Superior temporal gyrus (tissue), 1 donor: ENCODE results near the gene TBX10.
"Not testable (repeated sequence)": the region's sequence is repeated elsewhere in the genome, so short reads cannot be mapped to it uniquely, and the experiment has no call there.

Experiments
- DNase-seq: peaks from one replicate; pipeline ENCODE4 v3.0.0-alpha.2; 2016; ENCODE audit errors: extremely low spot score

TBX10 gene

GRCh38 chr11:67631411-67631810 lies 8.2 kb downstream of the TBX10 start:
- no peak for DNase-seq

- no peak for DNase-seq
Measured at GRCh38 chr11:67630943-67631331, 8.6 kb downstream of the TBX10 start.

GRCh38 chr11:67630228-67630942 lies 9.2 kb downstream of the TBX10 start:
- DNase-seq, result peak; percentile 89

GRCh38 chr11:67629386-67630227 lies 10.0 kb downstream of the TBX10 start, which contains the start of gene NUDT8:
NUDT8 (minus strand) TSS chr11:67629937; CDS start chr11:67629911, 26 bp downstream.
- DNase-seq, result peak; percentile 79

GRCh38 chr11:67628710-67629385 lies 10.7 kb downstream of the TBX10 start:
- DNase-seq, result no peak

DNA sequence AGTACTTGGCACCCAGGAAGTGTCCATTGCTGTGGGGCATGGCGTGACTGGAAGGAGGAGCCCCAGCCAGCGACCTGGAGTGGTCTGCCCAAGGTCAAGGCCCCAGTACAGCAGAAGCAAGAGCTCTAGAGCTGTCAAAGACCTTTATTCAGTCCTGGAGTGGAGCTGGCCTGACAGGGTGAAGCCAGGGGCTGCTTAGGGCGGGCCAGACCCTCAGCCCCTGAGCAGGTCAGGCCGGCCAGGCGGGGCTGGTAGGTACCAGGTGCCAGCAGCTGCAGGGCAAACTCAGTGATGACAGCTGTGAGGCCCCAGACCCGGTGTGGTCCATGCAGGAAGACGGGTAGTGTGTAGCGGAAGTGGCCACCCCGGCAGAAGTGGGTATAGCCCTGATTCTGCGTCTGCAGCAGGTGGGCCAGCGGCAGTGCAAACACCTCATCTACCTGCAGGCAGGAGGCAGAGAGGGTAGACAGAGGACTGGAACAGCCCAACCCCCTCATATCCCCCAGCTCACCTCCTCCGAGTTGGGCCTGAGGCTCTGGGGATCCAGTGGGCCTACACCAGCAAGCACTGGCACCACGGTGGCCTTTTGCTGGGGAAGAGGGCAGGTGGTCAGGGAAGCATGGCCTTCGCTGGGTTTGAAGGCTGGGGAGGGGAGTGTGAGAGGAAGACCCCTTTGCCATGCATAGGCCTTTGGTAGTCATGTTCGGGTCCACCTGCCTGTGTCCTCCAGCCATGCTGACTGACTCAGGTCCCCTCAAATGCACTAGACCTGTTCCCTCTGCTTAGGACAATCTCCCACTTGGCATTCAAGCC lies 11.5 kb downstream of the TBX10 start:
- no peak for DNase-seq

GRCh38 chr11:67627441-67627811 lies 12.1 kb downstream of the TBX10 start:
- DNase-seq, result no peak

GRCh38 chr11:67626970-67627369 lies 12.6 kb downstream of the TBX10 start:
- DNase-seq, result no peak

DNA sequence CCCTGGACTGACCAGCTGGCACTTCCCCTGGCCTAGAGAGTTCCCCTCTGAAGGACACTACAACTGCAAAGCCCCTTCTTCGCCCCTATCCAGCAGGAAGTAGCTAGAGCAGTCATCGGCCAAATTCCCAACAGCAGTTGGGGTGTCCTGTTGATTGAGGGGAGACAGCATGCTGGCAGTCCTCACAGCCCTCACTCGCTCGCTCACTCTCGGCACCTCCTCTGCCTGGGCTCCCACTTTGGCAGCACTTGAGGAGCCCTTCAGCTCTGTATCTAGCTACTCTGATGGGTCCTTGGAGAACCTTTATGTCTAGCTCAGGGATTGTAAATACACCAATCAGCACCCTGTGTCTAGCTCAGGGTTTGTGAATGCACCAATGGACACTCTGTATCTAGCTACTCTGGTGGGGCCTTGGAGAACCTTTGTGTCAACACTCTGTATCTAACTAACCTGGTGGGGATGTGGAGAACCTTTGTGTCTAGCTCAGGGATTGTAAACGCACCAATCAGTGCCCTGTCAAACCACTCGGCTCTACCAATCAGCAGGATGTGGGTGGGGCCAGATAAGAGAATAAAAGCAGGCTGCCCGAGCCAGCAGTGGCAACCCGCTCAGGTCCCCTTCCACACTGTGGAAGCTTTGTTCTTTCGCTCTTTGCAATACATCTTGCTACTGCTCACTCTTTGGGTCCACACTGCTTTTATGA lies 13.3 kb downstream of the TBX10 start:
- DNase-seq, result not testable (repeated sequence)

DNA sequence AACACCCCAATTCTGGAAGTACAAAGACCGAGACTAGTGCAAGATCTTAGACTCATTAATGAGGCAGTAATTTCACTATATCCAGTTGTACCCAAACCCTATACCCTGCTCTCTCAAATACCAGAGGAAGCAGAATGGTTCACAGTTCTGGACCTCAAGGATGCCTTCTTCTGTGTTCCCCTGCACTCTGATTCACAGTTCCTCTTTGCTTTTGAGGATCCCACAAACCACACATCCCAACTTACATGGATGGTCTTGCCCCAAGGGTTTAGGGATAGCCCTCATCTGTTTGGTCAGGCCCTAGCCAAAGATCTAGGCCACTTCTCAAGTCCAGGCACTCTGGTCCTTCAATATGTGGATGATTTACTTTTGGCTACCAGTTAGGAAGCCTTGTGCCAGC lies 15.8 kb downstream of the TBX10 start:
- DNase-seq, result not testable (repeated sequence)

DNA sequence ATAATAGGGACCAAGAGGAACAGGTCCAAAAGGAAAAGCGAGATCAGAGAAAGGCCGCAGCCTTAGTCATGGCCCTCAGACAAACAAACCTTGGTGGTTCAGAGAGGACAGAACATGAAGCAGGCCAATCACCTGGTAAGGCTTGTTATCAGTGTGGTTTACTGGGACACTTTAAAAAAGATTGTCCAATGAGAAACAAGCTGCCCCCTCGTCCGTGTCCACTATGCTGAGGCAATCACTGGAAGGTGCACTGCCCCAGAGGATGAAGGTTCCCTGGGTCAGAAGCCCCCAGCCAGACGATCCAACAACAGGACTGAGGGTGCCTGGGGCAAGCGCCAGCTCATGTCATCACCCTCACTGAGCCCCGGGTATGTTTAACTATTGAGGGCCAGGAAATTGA lies 16.7 kb downstream of the TBX10 start:
- not testable (repeated sequence) for DNase-seq

DNA sequence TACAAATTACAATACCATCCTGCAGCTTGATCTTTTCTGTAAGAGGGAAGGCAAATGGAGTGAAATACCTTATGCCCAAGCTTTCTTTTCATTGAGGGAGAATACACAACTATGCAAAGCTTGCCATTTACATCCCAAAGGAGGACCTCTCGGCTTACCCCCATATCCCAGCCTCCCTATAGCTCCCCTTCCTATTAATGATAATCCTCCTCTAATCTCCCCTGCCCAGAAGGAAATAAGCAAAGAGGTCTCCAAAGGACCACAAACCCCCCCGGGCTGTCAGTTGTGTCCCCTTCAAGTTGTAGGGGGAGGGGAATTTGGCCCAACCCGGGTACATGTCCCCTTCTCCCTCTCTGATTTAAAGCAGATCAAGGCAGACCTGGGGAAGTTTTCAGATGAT lies 17.6 kb downstream of the TBX10 start:
- DNase-seq, result not testable (repeated sequence)

DNA sequence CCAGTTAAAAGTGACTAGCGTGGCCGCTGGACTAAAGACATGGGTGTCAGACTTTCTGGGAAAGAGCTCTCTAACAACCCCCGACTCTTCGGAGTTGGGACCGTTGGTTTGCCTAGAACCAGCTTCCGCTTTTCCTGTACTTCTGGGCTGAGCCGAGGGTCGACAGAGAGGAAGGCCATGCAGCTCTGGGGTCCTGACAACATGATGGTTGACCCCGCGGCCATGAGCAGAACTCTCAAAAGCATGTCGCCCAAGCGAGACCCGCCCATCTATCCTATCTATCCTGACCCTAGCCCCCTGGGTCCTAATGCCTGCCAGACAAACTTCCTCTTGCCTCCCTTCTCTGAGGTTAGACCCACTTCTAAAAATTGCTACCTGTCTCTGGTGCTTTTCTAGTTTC lies 18.9 kb downstream of the TBX10 start:
- not testable (repeated sequence) for DNase-seq

DNA sequence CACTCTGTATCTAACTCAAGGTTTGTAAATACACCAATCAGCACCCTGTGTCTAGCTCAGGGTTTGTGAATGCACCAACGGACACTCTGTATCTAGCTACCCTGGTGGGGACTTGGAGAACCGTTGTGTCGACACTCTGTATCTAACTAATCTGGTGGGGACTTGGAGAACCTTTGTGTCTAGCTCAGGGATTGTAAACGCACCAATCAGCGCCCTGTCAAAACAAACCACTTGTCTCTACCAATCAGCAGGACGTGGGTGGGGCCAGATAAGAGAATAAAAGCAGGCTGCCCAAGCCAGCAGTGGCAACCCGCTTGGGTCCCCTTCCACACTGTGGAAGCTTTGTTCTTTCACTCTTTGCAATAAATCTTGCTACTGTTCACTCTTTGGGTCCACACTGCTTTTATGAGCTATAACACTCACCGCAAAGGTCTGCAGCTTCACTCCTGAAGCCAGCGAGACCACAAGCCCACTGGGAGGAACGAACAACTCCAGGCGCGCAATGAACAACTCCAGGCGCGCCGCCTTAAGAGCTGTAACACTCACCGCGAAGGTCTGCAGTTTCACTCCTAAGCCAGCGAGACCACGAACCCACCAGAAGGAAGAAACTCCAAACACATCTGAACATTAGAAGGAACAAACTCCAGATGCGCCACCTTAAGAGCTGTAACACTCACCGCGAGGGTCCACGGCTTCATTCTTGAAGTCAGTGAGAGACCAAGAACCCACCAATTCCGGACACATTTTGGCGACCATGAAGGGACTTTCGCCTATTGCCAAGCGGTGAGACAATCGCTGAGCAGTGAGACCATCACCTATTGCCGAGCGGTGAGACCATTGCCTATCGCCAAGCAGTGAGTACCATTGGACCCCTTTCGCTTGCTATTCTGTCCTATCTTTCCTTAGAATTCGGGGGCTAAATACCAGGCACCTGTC lies 19.6 kb downstream of the TBX10 start:
- DNase-seq, result not testable (repeated sequence)

- DNase-seq, result not testable (repeated sequence)
Measured at GRCh38 chr11:67618901-67619659, 20.5 kb downstream of the TBX10 start.

GRCh38 chr11:67617243-67617953 lies 22.2 kb downstream of the TBX10 start:
- DNase-seq, result peak; percentile 38

DNA sequence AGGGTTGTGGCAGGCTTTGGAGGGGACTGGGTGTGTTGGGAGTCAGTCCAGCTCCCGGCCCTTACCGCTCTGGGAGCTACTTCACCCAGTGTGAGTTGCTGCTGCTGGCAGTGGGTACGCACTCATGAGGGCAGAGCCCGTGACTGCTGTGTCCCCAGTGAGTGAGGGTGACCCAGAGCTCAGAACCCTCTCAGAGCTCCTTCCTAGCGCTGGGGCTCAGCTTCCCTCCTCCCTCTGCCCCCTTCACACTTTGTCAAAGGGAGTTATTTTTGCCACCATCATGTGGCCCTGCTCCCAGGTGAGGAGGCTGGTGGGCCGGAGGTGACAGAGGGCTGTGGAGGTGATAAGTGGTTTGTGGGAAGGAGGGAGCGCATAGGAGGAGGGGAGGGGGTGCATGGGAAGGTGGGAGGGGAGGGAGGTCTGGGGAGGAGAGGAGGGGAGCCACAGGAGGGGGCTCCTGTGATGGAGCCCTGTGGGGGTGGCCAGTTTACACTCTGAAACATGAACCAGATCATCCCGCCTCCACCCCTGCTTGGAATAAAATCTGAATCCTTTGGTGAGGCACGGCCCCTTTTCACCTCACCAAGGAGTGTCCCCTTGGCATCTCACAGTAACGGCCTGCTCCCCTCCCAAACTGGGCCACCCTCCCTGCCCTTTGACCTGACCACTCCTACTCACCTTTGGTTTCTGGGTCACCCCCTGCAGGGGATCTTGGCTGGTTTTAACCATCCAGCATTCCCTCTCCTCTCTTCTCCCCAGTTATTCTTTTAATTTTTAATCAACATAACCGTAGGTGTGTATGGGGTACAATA lies 22.9 kb downstream of the TBX10 start:
- DNase-seq, result no peak
